HL-60 (cell line): ENCODE data around the gene RAF1.
A peak's percentile ranks its signal among the peaks of the same experiment; 100 is the strongest.

Experiments
- DNase-seq, 2 experiments: peaks; one replicate each; pipeline ENCODE4 v3.0.0-alpha.2; 2010 to 2020; ENCODE audit warnings: low read depth in 1 of 2, low spot score in 1 of 2
- H3K27ac ChIP-seq: fragments of 250-450 bp; sonication (Bioruptor Pico); replicated peaks from 2 replicates; pipeline ENCODE4 v1.5.1; 2020; ENCODE audit warnings: mild to moderate bottlenecking, moderate library complexity
- H3K27me3 ChIP-seq: fragments of 250-450 bp; sonication (Bioruptor Pico); 2 replicates; pipeline ENCODE4 v1.5.1; 2021; ENCODE audit warnings: mild to moderate bottlenecking, moderate library complexity; ENCODE audit not compliant: insufficient read depth, poor library complexity, severe bottlenecking
- H3K4me3 ChIP-seq: replicated peaks from 2 replicates; pipeline ENCODE4 v1.5.1; 2011; ENCODE audit warnings: mild to moderate bottlenecking, control low read depth, low read length; ENCODE audit not compliant: insufficient read depth
- CTCF ChIP-seq: IDR thresholded peaks from one replicate; pipeline ENCODE4 v1.5.1; 2011; ENCODE audit warnings: low read length, control low read depth, inconsistent platforms; ENCODE audit not compliant: insufficient read depth
- GABPA ChIP-seq: IDR thresholded peaks from 2 replicates; pipeline ENCODE4 v1.6.1; 2012; ENCODE audit warnings: low read depth
- POLR2AphosphoS5 ChIP-seq: IDR thresholded peaks from 2 replicates; pipeline ENCODE4 v1.6.1; 2012; ENCODE audit warnings: low read depth
- REST ChIP-seq: IDR thresholded peaks from 2 replicates; pipeline ENCODE4 v1.6.1; 2012; ENCODE audit warnings: low read depth; ENCODE audit not compliant: insufficient replicate concordance
- SPI1 ChIP-seq: IDR thresholded peaks from 2 replicates; pipeline ENCODE4 v1.6.1; 2012; ENCODE audit warnings: low read depth, mild to moderate bottlenecking, borderline replicate concordance

The RAF1 gene

GRCh38 chr3:12608376-12608775 is 55.5 kb downstream of the RAF1 start:
- Histone ChIP-seq H3K27ac (no peak overlapping the region), H3K27me3 (no peaks in the 10 kb centered on the region), H3K4me3 (no peak overlapping the region)
- DNase-seq: no peak
- no peak for TF ChIP-seq CTCF
- TF ChIP-seq GABPA: no peak
- no peak for TF ChIP-seq REST
- TF ChIP-seq SPI1: no peak
- no peak for TF ChIP-seq POLR2AphosphoS5

- Histone ChIP-seq H3K4me3 (no peak overlapping the region), H3K27me3 (no peaks in the 10 kb centered on the region), H3K27ac (no peak overlapping the region)
- DNase-seq: no peak
- TF ChIP-seq CTCF (no peak), POLR2AphosphoS5 (no peak), GABPA (no peak), SPI1 (no peak), REST (peak; percentile 83)
Measured at GRCh38 chr3:12603969-12604368, 59.9 kb downstream of the RAF1 start.

GRCh38 chr3:12601072-12601471 is 62.8 kb downstream of the RAF1 start:
- no peak for DNase-seq
- Histone ChIP-seq H3K27ac (no peak overlapping the region), H3K27me3 (no peaks in the 10 kb centered on the region), H3K4me3 (no peak overlapping the region)
- TF ChIP-seq CTCF (no peak), REST (no peak), SPI1 (no peak), POLR2AphosphoS5 (no peak), GABPA (no peak)
